Nephron (organoid): ENCODE data around the gene STEAP1.

Experiments used
- H3K27ac Mint-ChIP-seq, 3 experiments: 2 replicates each; pipeline ENCODE4 v1.8.0; 2020; ENCODE audit warnings: mixed read lengths in 3 of 3, mild to moderate bottlenecking in 2 of 3, moderate library complexity in 1 of 3
- H3K27me3 Mint-ChIP-seq: 2 replicates; pipeline ENCODE4 v1.8.0; 2021; ENCODE audit warnings: low read depth, mild to moderate bottlenecking, moderate library complexity, mixed read lengths
- H3K36me3 Mint-ChIP-seq: 2 replicates; pipeline ENCODE4 v1.8.0; 2020; ENCODE audit warnings: low read depth, mixed read lengths
- H3K4me1 Mint-ChIP-seq: 2 replicates; pipeline ENCODE4 v1.8.0; 2020; ENCODE audit warnings: mixed read lengths
- H3K4me3 Mint-ChIP-seq, 3 experiments: 2 replicates each; pipeline ENCODE4 v1.8.0; 2020; ENCODE audit warnings: mild to moderate bottlenecking in 3 of 3, mixed read lengths in 3 of 3, moderate library complexity in 2 of 3
- H3K9me3 Mint-ChIP-seq: 2 replicates; pipeline ENCODE4 v1.8.0; 2020; ENCODE audit warnings: mixed read lengths
- TF ChIP-seq, protein P1 (sequence below), 3 experiments: fragments of 200-600 bp; sonication (generic); IDR thresholded peaks; one replicate each; pipeline ENCODE4 v1.5.0; 2021; ENCODE audit warnings: antibody characterized with exemption in 3 of 3; ENCODE audit not compliant: unreplicated experiment in 3 of 3

Gene STEAP1

DNA sequence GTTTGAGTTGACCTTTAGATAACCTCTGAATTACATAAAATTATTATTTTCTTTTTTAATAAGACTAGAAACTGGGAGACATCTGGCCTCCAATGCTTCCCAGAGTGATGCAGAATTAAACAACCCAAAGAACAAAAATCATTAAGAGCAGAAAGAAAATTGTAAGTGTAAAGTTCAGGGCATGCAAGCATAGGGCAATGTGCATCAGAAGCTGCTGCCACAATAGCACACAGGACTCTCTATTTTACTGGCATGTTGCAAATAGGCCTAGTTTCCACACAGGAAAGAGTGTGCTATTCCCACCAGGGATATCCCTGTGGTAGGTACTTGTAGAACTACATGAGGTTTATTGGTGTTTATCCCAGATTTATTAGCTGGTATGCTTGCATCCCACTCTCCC is 36.7 kb downstream of the STEAP1 start:
- no peak overlapping the region for H3K4me3 Mint-ChIP-seq

DNA sequence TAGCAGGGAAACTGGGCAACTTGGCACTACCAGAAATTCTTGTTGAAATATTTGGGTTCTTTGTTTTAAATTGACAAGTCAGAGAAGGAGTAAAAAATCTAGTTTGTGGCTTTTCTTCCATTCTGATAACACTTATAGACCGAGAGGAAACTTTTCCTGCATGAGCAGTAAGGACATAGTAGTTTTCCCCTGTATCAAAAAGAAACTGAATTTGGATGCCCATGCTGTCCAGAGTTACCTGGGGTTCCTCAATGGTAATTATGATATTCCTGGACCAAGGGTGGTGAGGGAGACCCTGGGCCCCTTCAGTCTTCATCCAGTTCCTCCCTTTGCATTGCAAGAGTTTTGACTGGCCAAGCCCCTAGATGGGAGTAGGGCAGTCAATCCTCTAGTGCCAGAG is 37.4 kb downstream of the STEAP1 start:
- Mint-ChIP-seq H3K36me3 (no peaks in the 10 kb centered on the region), H3K27me3 (no peaks in the 10 kb centered on the region), H3K9me3 (peaks cover 7% of the 10 kb centered on the region), H3K4me1 (no peaks in the 10 kb centered on the region), H3K27ac (no peak overlapping the region), H3K4me3 (no peak overlapping the region)
- TF ChIP-seq, protein P1, sequence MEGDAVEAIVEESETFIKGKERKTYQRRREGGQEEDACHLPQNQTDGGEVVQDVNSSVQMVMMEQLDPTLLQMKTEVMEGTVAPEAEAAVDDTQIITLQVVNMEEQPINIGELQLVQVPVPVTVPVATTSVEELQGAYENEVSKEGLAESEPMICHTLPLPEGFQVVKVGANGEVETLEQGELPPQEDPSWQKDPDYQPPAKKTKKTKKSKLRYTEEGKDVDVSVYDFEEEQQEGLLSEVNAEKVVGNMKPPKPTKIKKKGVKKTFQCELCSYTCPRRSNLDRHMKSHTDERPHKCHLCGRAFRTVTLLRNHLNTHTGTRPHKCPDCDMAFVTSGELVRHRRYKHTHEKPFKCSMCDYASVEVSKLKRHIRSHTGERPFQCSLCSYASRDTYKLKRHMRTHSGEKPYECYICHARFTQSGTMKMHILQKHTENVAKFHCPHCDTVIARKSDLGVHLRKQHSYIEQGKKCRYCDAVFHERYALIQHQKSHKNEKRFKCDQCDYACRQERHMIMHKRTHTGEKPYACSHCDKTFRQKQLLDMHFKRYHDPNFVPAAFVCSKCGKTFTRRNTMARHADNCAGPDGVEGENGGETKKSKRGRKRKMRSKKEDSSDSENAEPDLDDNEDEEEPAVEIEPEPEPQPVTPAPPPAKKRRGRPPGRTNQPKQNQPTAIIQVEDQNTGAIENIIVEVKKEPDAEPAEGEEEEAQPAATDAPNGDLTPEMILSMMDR (IDR thresholded peaks at IDR 0.05; ENCODE audit: unreplicated experiment in 3 of 3): no peak

More for the DNA sequence above, 36.7 kb downstream of the STEAP1 start:
- Mint-ChIP-seq H3K9me3 (peaks cover 7% of the 10 kb centered on the region), H3K27ac (no peak overlapping the region), H3K27me3 (no peaks in the 10 kb centered on the region), H3K4me1 (no peaks in the 10 kb centered on the region), H3K36me3 (no peaks in the 10 kb centered on the region)
- TF ChIP-seq, protein P1 (IDR thresholded peaks at IDR 0.05; ENCODE audit: unreplicated experiment in 3 of 3): no peak

DNA sequence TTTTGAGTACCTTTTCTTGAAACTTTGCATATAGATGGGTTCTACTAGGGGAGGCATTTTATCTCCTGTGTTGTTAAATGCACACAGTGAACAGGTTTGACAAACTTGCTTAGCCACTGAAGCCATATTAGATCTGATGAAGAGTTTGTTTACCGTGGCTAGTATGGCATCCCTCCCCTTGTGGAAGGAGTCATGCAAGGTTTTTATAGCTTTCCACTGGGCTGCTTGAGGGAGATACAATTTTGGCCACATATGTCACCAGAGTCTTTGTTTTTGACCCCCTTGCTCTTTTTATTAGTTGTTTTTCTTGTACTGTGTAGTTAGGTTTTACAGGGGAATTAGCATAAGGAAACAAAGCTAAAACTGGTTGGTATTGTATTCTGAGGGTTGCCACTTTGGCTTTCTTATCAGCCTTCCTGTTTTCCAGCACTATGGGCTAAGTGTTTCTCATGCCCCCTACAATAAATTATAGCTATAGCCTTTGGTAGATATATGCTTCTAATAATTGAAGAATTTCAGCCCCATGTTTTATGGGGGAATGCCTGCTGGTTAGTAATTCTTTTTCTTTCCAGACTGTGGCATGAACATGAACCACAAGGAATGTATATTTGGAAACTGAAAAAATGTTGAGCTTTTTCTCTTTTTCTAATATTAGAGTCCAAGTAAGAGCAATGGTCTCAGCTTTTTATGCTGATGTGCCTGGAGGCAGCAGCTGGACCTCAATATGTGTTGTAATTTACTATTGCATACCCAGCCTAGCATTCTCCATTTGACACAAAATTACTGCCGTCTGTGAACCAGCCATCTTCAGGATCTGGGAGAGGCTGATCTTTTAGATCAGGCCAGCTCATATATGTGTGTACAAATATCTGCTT is 38.8 kb downstream of the STEAP1 start:
- Mint-ChIP-seq H3K9me3 (peaks cover 7% of the 10 kb centered on the region), H3K4me3 (no peak overlapping the region), H3K27me3 (no peaks in the 10 kb centered on the region), H3K27ac (no peak overlapping the region), H3K4me1 (no peaks in the 10 kb centered on the region), H3K36me3 (no peaks in the 10 kb centered on the region)
- TF ChIP-seq, protein P1 (IDR thresholded peaks at IDR 0.05; ENCODE audit: unreplicated experiment in 3 of 3): no peak

DNA sequence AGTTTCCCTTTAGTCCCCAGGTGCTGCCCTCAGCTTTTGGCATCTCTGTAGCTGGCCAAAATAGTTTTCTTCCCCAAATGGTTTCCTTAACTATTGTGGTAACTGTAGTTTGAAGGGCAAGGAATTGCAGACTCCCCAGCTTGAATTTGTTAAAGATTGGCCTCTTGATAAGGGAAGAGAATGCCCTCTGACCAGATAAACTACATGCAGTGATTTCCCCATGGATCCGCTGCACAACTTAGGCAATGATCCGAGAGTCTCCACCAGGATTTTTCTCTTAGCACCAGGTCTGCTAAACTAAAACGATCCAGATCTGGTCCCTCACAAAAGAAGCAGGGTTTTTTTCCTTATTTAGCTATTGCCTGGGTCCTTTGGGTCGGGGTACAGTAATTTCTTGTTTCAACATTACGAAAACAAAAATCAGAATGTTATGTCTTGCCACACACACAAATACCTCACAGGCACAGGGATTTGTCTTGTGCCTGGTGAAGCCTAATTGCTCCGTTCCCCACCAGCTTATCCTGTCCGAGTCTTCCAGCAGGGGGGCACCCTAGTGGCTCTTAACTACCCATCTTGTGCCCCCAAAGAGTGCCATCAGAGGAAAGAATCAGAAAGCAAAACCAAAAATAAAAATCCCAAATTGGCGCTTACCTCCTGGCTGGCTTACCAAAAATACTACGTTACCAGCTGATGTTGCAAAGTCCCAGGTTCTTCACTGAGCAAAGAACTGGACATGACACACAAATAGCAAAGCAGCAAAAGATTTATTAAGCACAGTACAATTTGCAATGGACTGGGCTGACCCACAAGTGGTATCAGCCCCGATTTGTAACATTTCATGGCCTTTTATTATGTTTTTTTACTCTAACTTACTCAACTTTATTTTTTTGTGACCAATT is 40.9 kb downstream of the STEAP1 start:
- H3K27ac Mint-ChIP-seq: no peak overlapping the region
- TF ChIP-seq, protein P1 (IDR thresholded peaks at IDR 0.05; ENCODE audit: unreplicated experiment in 3 of 3): no peak
- H3K4me3 Mint-ChIP-seq: no peak overlapping the region
- H3K27me3 Mint-ChIP-seq: no peaks in the 10 kb centered on the region
- H3K4me1 Mint-ChIP-seq: no peaks in the 10 kb centered on the region
- H3K36me3 Mint-ChIP-seq: no peaks in the 10 kb centered on the region
- peaks cover 1% of the 10 kb centered on the region for H3K9me3 Mint-ChIP-seq

DNA sequence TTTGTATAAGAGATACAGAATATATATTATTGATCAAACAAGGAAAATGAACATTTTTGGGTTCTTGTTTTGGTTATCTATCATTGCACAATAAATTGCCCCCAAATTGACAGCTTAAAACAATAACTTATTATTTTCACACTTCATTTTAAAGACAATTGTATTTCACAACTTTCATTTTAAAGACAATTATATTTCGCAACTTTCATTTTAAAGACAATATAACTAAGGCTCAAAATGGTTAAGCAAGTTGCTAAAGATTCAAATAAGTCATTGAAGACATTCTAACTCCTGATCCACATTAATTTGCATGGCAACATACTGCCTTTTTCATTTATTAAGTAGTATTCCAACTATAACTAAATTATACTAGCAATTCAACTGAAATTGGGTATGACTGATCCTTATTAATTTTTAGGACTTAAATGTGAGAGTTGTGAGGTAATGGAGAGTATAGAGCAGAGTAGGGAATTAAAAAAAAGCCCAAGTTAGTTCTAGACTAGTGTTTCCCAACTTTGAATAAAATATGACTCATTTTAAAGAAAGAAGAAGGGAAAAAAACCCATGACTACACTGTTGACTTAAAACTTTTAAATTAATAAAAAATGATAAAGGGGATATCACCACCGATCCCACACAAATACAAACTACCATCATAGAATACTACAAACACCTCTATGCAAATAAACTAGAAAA is 47.4 kb downstream of the STEAP1 start:
- TF ChIP-seq, protein P1 (IDR thresholded peaks at IDR 0.05; ENCODE audit: unreplicated experiment in 3 of 3): no peak
- Mint-ChIP-seq H3K4me3 (no peak overlapping the region), H3K4me1 (no peaks in the 10 kb centered on the region), H3K36me3 (no peaks in the 10 kb centered on the region), H3K9me3 (peaks cover 6% of the 10 kb centered on the region), H3K27ac (no peak overlapping the region), H3K27me3 (no peaks in the 10 kb centered on the region)
